Prostate gland (tissue), 2 donors: ENCODE measurements around the gene PAX5. TPM values are rescaled to one million over a fixed set of nuclear protein-coding genes. Genes with fewer than 3 reads are reported as not detected.

Source experiments
- DNase-seq: peaks from one replicate; pipeline ENCODE4 v3.0.0-alpha.2; 2019; ENCODE audit warnings: low spot score
- H3K27ac ChIP-seq, 2 donors: fragments of 200-600 bp; sonication (generic); 2 replicates each; pipeline ENCODE4 v1.5.1; 2017 to 2019
- H3K27me3 ChIP-seq: fragments of 200-600 bp; sonication (generic); replicated peaks from 2 replicates; pipeline ENCODE4 v1.5.1; 2019; ENCODE audit not compliant: insufficient read depth
- H3K36me3 ChIP-seq, 2 donors: fragments of 200-600 bp; sonication (generic); 1 replicate in 1 of 2; 2 replicates in 1 of 2; pipeline versions ENCODE4 v1.5.1 to v1.8.1; 2017 to 2019
- H3K4me1 ChIP-seq: fragments of 200-600 bp; sonication (generic); replicated peaks from 2 replicates; pipeline ENCODE4 v1.5.1; 2019
- H3K4me3 ChIP-seq, 2 donors: fragments of 200-600 bp; sonication (generic); 2 replicates each; pipeline ENCODE4 v1.5.1; 2017 to 2019
- H3K9me3 ChIP-seq: fragments of 200-600 bp; sonication (generic); 2 replicates; pipeline ENCODE4 v1.5.1; 2017
- CTCF ChIP-seq, 4 experiments: fragments of 200-600 bp in 2 of 4; fragments of 450-650 bp in 2 of 4; sonication (generic) in 2 of 4; IDR thresholded peaks; 1 replicate in 3 of 4; 2 replicates in 1 of 4; pipeline ENCODE4 v1.5.1; 2016 to 2019; ENCODE audit warnings: antibody characterized with exemption in 4 of 4, mild to moderate bottlenecking in 2 of 4, moderate library complexity in 2 of 4
- POLR2A ChIP-seq: fragments of 450-650 bp; IDR thresholded peaks from one replicate; pipeline ENCODE4 v1.6.1; 2016; ENCODE audit warnings: antibody characterized with exemption, mild to moderate bottlenecking
- POLR2AphosphoS5 ChIP-seq: sonication (generic); formaldehyde crosslinking; IDR thresholded peaks from one replicate; pipeline ENCODE4 v1.6.1; 2017; ENCODE audit warnings: antibody characterized with exemption
- whole genome bisulfite sequencing: methylation state at CpG from one replicate; pipeline ENCODE4 v1.1.5; 2018; 5-methylcytosine and 5-hydroxymethylcytosine counted together
- intact Hi-C: fragments of 100-400 bp; cut with DNase I; formaldehyde crosslinking; loops from one replicate; pipeline ENCODE4 v1.14.2; 2022
- total RNA-seq, 2 donors: library from RNA; depleted of rRNA; stranded (reverse); fragments of >200 nt; gene quantifications; one replicate each; pipeline ENCODE4 v1.1.0, GENCODE V29; 2016

Gene PAX5
- total RNA-seq, 2 donors from 2014 or later, result 0.05 to 0.11 TPM

GRCh38 chr9:37042421-37042820, 8.4 kb upstream of the PAX5 start:
- Histone ChIP-seq H3K4me1 (no peaks in the 10 kb centered on the region), H3K9me3 (no peaks in the 10 kb centered on the region), H3K4me3 (no peak overlapping the region), H3K27ac (no peak overlapping the region), H3K27me3 (peaks cover 3% of the 10 kb centered on the region), H3K36me3 (no peaks in the 10 kb centered on the region)
- 87% methylated on average over 3 of the region's 3 CpGs for WGBS
- intact Hi-C loops, result no loop called here
- TF ChIP-seq POLR2AphosphoS5, result no peak
- no peak for TF ChIP-seq CTCF (IDR thresholded peaks at IDR 0.05)
- no peak for TF ChIP-seq POLR2A
- DNase-seq, result no peak

- Histone ChIP-seq H3K4me1 (peaks cover 4% of the 10 kb centered on the region), H3K27ac (no peak overlapping the region), H3K4me3 (no peak overlapping the region), H3K9me3 (no peaks in the 10 kb centered on the region), H3K36me3 (no peaks in the 10 kb centered on the region), H3K27me3 (peaks cover 4% of the 10 kb centered on the region)
- intact Hi-C loops, result no loop called here
- TF ChIP-seq POLR2A (no peak), CTCF (IDR thresholded peaks at IDR 0.05) (no peak), POLR2AphosphoS5 (no peak)
- DNase-seq, result no peak
- WGBS, result 70% methylated on average over 8 of the region's 8 CpGs
Measured at GRCh38 chr9:37040508-37041127, 6.5 kb upstream of the PAX5 start.

GRCh38 chr9:37038943-37039464, 4.9 kb upstream of the PAX5 start:
- no peak for DNase-seq
- H3K27ac ChIP-seq, result no peak overlapping the region
- peaks cover 12% of the 10 kb centered on the region for H3K27me3 ChIP-seq
- no peak overlapping the region for H3K4me3 ChIP-seq
- H3K4me1 ChIP-seq, result peaks cover 4% of the 10 kb centered on the region
- no peaks in the 10 kb centered on the region for H3K36me3 ChIP-seq
- no peaks in the 10 kb centered on the region for H3K9me3 ChIP-seq
- WGBS, result 21% methylated on average over 14 of the region's 14 CpGs
- intact Hi-C loops, result no loop called here
- no peak for TF ChIP-seq POLR2AphosphoS5

GRCh38 chr9:37038302-37038942, 4.4 kb upstream of the PAX5 start:
- H3K27ac ChIP-seq, result no peak overlapping the region
- TF ChIP-seq POLR2AphosphoS5 (no peak), POLR2A (no peak), CTCF (IDR thresholded peaks at IDR 0.05) (no peak)
- intact Hi-C loops, result no loop called here
- no peaks in the 10 kb centered on the region for H3K36me3 ChIP-seq
- H3K4me1 ChIP-seq, result peaks cover 4% of the 10 kb centered on the region
- H3K9me3 ChIP-seq, result no peaks in the 10 kb centered on the region
- H3K27me3 ChIP-seq, result peaks cover 15% of the 10 kb centered on the region
- WGBS, result 17% methylated on average over 14 of the region's 14 CpGs
- no peak overlapping the region for H3K4me3 ChIP-seq
- no peak for DNase-seq

- no peak for TF ChIP-seq POLR2AphosphoS5
- TF ChIP-seq CTCF (IDR thresholded peaks at IDR 0.05), result no peak
- no peak for TF ChIP-seq POLR2A
- H3K27me3 ChIP-seq, result peaks cover 23% of the 10 kb centered on the region
- intact Hi-C loops, result no loop called here
- peaks cover 4% of the 10 kb centered on the region for H3K4me1 ChIP-seq
- no peak for DNase-seq
- no peak overlapping the region for H3K27ac ChIP-seq
- 4% methylated on average over 57 of the region's 63 CpGs for WGBS
- no peaks in the 10 kb centered on the region for H3K36me3 ChIP-seq
- no peaks in the 10 kb centered on the region for H3K9me3 ChIP-seq
- H3K4me3 ChIP-seq, result peak overlapping the region; percentile 31 to 39
Measured at GRCh38 chr9:37037503-37038301, 3.6 kb upstream of the PAX5 start.
